KMS-11 (cell line): ENCODE measurements around the gene LLGL1.

ENCODE experiments used
- H2AFZ ChIP-seq: fragments of 200-600 bp; sonication (generic); 2 replicates; pipeline ENCODE4 v1.6.1; 2016; ENCODE audit warnings: antibody characterized with exemption, mixed run types, low read depth
- H3K27ac ChIP-seq: fragments of 200-600 bp; sonication (generic); 2 replicates; pipeline ENCODE4 v1.6.1; 2016; ENCODE audit warnings: mild to moderate bottlenecking, mixed run types
- H3K27me3 ChIP-seq: fragments of 200-600 bp; sonication (generic); 2 replicates; pipeline ENCODE4 v1.6.1; 2017; ENCODE audit warnings: mild to moderate bottlenecking, low read depth, mixed run types, moderate library complexity; ENCODE audit not compliant: insufficient read depth
- H3K36me3 ChIP-seq: fragments of 200-600 bp; sonication (generic); 2 replicates; pipeline ENCODE4 v1.6.1; 2017; ENCODE audit warnings: mild to moderate bottlenecking, mixed run types; ENCODE audit not compliant: insufficient read depth
- H3K4me1 ChIP-seq: fragments of 200-600 bp; sonication (generic); 2 replicates; pipeline ENCODE4 v1.6.1; 2016; ENCODE audit warnings: mild to moderate bottlenecking, low read depth, mixed run types; ENCODE audit not compliant: poor library complexity, severe bottlenecking
- H3K4me2 ChIP-seq: fragments of 200-600 bp; sonication (generic); 2 replicates; pipeline ENCODE4 v1.7.0; 2016; ENCODE audit warnings: mild to moderate bottlenecking, mixed run types
- H3K4me3 ChIP-seq: fragments of 200-600 bp; sonication (generic); IDR thresholded peaks from 2 replicates; pipeline ENCODE4 v1.6.1; 2017; ENCODE audit warnings: low read depth, low read length, mixed read lengths; ENCODE audit not compliant: insufficient read depth
- H3K79me2 ChIP-seq: fragments of 200-600 bp; sonication (generic); 2 replicates; pipeline ENCODE4 v1.6.1; 2016; ENCODE audit warnings: low read depth, mixed run types; ENCODE audit not compliant: insufficient read depth
- H3K9ac ChIP-seq: fragments of 200-600 bp; sonication (generic); 2 replicates; pipeline ENCODE4 v1.6.1; 2016; ENCODE audit warnings: mild to moderate bottlenecking, mixed run types
- H4K20me1 ChIP-seq: fragments of 200-600 bp; sonication (generic); 2 replicates; pipeline ENCODE4 v1.6.1; 2016; ENCODE audit warnings: mild to moderate bottlenecking, mixed run types; ENCODE audit not compliant: insufficient read depth
- CTCF ChIP-seq: fragments of 200-600 bp; sonication (generic); conservative IDR thresholded peaks from 2 replicates; pipeline ENCODE4 v1.6.1; 2017; ENCODE audit warnings: low read depth, mild to moderate bottlenecking, antibody characterized with exemption, low read length, moderate library complexity, mixed read lengths

Gene LLGL1

DNA sequence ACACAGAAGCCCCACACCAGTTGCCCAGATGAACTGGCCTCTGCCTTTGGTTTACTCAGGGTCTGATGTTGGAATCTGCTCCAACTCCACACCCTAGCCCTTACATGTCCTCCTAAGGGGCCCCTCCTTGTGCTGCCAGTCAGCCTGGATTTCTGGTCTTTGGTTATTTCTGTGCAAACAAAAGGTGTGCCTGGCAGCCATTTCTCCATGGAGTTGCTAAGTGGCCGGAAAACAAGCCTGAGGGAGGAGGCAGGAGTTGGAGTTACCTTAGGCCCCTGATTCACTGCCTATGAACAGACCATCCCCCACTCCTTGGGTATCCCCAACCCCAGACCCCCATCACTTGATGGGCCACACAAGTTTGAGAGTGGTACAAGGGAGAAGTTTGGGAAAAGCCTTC is 46.2 kb upstream of the LLGL1 start:
- H3K4me3 ChIP-seq, result no peak overlapping the region
- peaks cover 13% of the 10 kb centered on the region for H3K4me1 ChIP-seq
- no peaks in the 10 kb centered on the region for H3K36me3 ChIP-seq
- H4K20me1 ChIP-seq, result no peaks in the 10 kb centered on the region
- no peaks in the 10 kb centered on the region for H3K79me2 ChIP-seq
- H3K9ac ChIP-seq, result no peak overlapping the region
- H2AFZ ChIP-seq, result no peak overlapping the region
- no peak overlapping the region for H3K27ac ChIP-seq
- TF ChIP-seq CTCF, result no peak
- no peak overlapping the region for H3K4me2 ChIP-seq
- H3K27me3 ChIP-seq, result no peaks in the 10 kb centered on the region

- no peaks in the 10 kb centered on the region for H3K36me3 ChIP-seq
- no peak overlapping the region for H3K9ac ChIP-seq
- no peak overlapping the region for H3K4me2 ChIP-seq
- no peak overlapping the region for H2AFZ ChIP-seq
- no peaks in the 10 kb centered on the region for H4K20me1 ChIP-seq
- no peak for TF ChIP-seq CTCF
- H3K27ac ChIP-seq, result no peak overlapping the region
- H3K79me2 ChIP-seq, result peaks cover 3% of the 10 kb centered on the region; the same call in 1 of the 2 replicates
- H3K4me1 ChIP-seq, result peaks cover 13% of the 10 kb centered on the region
- no peak overlapping the region for H3K4me3 ChIP-seq
- H3K27me3 ChIP-seq, result no peaks in the 10 kb centered on the region
These were observed 45.6 kb upstream of the LLGL1 start for GRCh38 chr17:18179804-18180203.

DNA sequence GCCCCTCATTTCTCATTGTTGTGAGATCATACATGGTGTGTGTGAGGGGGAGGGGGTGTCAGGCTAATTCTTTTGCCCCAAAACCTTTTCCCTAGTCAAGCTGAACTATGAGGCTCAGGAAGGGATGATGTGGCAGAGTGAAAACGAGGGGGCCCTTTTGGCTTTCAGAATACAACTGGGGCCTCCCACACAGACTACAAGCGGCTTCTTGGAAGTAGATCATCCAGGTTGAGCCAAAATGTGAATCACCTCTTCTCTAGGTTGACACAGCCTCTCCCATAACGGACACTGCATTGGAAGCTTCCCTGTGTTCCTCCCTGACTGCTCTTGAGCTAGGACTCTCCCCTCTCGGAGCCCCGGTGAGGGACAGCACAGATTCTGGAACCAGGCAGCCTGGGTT is 44.1 kb upstream of the LLGL1 start:
- Histone ChIP-seq H3K79me2 (peaks cover 18% of the 10 kb centered on the region; the same call in 1 of the 2 replicates), H3K4me3 (no peak overlapping the region), H3K36me3 (no peaks in the 10 kb centered on the region), H3K27me3 (no peaks in the 10 kb centered on the region), H4K20me1 (no peaks in the 10 kb centered on the region; the same call in 1 of the 2 replicates), H2AFZ (no peak overlapping the region), H3K4me1 (peaks cover 21% of the 10 kb centered on the region), H3K27ac (no peak overlapping the region), H3K9ac (no peak overlapping the region), H3K4me2 (no peak overlapping the region)
- no peak for TF ChIP-seq CTCF

DNA sequence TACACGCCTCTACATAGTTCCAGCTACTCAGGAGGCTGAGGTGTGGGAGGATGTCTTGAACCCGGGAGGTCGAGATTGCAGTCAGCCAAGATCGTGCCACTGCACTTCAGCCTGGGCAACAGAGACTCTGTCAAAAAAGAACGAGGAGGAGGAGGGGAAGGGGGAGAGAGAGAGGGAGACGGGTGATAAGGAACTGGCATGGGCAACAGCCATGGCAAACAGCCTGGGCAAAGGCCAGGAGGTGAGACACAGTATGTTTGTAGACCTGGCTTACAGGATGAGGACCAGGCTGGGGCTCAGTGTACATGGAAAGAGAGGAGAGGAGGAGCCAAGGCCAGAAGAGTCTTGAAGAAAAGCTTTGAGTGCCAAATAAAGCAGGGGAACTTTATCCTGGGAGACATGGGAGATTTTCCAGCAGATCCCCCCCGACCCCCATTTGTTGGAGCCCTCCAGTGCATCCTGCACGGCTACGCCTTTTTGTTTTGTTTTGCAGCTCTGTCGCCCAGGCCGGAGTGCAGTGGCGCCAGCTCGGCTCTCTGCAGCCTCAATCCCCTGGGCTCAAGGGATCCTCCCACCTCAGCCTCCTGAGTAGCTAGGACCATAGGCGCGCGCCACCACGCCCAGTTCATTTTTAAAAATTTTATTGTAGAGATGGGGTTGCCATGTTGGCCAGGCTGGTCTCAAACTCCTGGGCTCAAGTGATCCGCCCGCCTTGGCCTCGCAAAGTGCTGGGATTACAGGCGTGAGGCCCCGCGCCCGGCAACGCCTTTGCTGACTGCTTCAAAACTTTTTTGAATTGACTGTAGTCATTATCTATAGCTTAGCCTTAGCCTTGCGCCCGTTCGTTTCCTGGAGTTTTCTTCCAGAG is 43.1 kb upstream of the LLGL1 start:
- Histone ChIP-seq H3K4me1 (peaks cover 31% of the 10 kb centered on the region), H4K20me1 (no peaks in the 10 kb centered on the region; the same call in 1 of the 2 replicates), H3K27me3 (no peaks in the 10 kb centered on the region), H3K9ac (peak overlapping the region; percentile 89), H3K36me3 (no peaks in the 10 kb centered on the region), H3K27ac (peak overlapping the region; percentile 97), H3K4me3 (no peak overlapping the region), H3K4me2 (peak overlapping the region; percentile 68), H2AFZ (peak overlapping the region; percentile 75), H3K79me2 (peaks cover 28% of the 10 kb centered on the region)
- no peak for TF ChIP-seq CTCF
